ENCODE results near the gene POU3F2.

POU3F2 gene

DNA sequence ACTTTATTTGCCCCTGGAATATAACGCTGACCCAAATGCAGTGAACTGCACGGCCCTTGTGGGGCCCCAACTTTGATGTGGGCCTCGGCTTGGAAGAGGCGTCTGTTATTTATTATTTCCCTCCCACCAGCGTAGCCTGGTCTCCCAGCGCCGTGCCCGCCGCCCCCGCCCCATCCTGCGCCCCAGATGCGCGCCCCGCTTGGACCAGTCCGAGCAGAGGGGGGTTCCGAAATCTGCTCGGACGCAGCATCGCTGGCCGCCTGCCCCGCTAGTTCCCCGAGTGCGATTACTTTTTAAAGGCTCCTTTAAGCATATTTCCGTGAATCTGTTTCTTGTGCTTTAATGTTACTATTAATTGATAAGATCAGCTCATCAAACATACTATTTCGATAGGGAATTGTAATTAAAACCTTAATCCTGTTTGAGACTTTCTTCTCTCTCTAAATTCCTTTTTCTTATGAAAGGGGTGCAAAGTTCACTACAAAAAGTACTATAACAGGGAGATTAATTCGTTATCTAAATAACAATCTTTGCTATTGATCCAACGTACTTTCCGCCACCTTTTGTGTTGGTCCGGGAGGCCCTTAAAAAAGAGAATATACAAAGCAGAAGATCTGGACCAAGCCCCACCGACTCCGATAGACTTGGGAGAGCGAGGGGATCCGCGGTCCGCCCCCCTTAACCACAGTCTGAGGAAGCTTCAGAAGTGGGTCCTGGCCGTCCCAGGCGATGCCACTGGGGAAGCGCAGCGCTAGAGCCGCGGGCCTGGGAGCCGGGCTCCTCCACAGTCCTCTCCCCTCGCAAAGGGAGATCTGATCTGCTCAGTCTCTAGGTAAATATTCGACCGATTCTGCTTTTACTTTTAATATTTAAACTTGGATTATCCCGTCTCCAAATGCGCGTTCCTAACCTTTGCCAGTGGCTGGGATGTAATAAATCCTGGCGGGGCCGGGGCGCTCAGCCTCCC lies 10.2 kb downstream of the POU3F2 start:
- Mint-ChIP-seq H3K4me3 (no peak overlapping the region), H3K36me3 (ENCODE audit: low read depth) (no peaks in the 10 kb centered on the region)
- intact Hi-C loops (cut with micrococcal nuclease) = loop anchor here (1.0 to 5.0 kb wide), 4 partner anchors 275 to 1777 kb away; no protein-coding TSS in a partner anchor

DNA sequence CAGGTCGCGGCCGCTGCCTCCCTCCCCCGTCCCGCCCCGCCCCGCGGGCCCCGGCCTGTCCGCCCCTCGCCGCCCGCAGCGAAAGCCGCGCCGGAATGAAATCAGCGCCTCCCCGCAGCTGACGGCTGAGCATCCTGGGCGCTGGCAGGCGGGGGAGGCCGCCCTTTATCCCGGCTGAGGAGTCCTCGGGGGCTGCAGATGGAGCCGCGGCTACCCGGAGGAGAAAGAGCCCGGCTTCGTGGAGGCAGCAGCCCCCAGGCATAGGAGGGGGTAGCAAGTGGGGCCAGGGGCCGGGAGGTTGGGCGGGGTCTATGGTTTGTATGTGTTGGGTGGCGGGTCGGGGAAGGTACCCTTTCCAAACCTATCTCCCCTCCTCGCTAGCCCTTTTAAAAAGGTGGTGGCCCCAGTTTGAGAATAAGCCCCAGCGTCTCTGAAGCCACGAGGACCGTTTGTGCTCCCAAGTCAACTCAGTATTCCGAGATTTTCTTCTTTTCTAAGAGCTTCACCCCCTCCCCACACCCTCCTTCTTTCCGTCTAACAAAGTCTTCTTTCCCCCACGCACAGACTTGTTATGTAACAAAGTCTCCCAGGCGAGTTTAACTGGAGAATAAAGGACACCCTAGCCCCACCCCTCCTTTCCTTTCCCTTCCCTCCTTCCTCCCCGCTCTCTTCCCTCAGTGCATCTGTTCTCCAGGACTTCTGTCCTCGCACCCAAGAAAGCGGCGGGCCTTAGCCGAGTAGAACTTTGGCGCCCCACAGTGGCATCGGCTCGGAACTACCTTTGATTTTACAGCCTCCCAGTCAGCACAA lies 11.0 kb downstream of the POU3F2 start:
- intact Hi-C loops (cut with micrococcal nuclease) = loop anchor here (1.0 to 5.0 kb wide), 4 partner anchors 274 to 1778 kb away; no protein-coding TSS in a partner anchor
- H3K27ac Mint-ChIP-seq = no peak overlapping the region
- H3K27me3 Mint-ChIP-seq = peaks cover 95% of the 10 kb centered on the region
- no peaks in the 10 kb centered on the region for H3K9me3 Mint-ChIP-seq
- H3K4me3 Mint-ChIP-seq = peak overlapping the region; percentile 35
- no peaks in the 10 kb centered on the region for H3K36me3 Mint-ChIP-seq (ENCODE audit: low read depth)
- peaks cover 29% of the 10 kb centered on the region for H3K4me1 Mint-ChIP-seq (ENCODE audit: low read depth)

More for the DNA sequence above, 10.2 kb downstream of the POU3F2 start:
- Mint-ChIP-seq H3K9me3 (no peaks in the 10 kb centered on the region), H3K4me1 (ENCODE audit: low read depth) (peaks cover 29% of the 10 kb centered on the region), H3K27ac (no peak overlapping the region), H3K27me3 (peaks cover 96% of the 10 kb centered on the region)

DNA sequence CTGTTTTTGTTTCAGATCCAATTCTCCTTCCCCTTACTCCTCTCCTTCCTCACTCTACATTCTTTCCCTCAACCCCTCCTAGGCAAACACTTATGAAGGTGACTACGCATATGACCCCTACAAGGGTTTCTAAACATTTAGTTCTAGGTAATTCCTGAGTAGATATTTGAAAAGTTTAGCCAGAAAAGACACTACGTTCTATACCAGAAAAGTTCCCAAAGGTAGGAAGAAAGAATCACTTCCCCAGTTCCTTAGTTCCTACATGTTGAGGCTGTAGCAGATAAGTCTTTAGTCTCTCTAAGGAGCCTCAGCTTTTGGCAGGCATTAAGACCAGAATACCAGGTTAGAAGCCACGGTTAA lies 11.6 kb downstream of the POU3F2 start:
- no peaks in the 10 kb centered on the region for H3K36me3 Mint-ChIP-seq (ENCODE audit: low read depth)
- H3K4me1 Mint-ChIP-seq (ENCODE audit: low read depth) = peaks cover 29% of the 10 kb centered on the region
- H3K27me3 Mint-ChIP-seq = peaks cover 94% of the 10 kb centered on the region
- no peaks in the 10 kb centered on the region for H3K9me3 Mint-ChIP-seq
- H3K27ac Mint-ChIP-seq = no peak overlapping the region
- intact Hi-C loops (cut with micrococcal nuclease) = loop anchor here (5.0 kb wide), 2 partner anchors 1659 to 1779 kb away; no protein-coding TSS in a partner anchor
- no peak overlapping the region for H3K4me3 Mint-ChIP-seq

DNA sequence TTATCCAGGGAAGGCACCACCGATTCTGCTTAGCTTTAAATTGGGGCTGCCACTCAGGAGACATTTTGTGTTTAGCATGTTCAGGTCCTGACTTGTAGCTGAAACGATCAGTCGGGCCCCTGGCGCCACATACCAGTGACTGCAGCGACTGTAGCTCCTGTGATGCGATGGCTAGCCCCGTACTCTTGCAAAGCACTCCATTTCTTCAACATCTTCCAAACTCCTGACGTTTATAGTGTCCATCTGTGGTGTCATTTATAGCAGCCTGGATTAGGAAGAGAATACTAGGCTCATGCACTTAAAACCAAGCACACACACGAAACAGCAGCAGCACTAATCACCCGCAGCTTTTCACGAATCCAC lies 13.0 kb downstream of the POU3F2 start:
- H3K27me3 Mint-ChIP-seq = peaks cover 93% of the 10 kb centered on the region
- H3K27ac Mint-ChIP-seq = no peak overlapping the region
- intact Hi-C loops (cut with micrococcal nuclease) = loop anchor here (5.0 kb wide), 2 partner anchors 1660 to 1780 kb away; no protein-coding TSS in a partner anchor

DNA sequence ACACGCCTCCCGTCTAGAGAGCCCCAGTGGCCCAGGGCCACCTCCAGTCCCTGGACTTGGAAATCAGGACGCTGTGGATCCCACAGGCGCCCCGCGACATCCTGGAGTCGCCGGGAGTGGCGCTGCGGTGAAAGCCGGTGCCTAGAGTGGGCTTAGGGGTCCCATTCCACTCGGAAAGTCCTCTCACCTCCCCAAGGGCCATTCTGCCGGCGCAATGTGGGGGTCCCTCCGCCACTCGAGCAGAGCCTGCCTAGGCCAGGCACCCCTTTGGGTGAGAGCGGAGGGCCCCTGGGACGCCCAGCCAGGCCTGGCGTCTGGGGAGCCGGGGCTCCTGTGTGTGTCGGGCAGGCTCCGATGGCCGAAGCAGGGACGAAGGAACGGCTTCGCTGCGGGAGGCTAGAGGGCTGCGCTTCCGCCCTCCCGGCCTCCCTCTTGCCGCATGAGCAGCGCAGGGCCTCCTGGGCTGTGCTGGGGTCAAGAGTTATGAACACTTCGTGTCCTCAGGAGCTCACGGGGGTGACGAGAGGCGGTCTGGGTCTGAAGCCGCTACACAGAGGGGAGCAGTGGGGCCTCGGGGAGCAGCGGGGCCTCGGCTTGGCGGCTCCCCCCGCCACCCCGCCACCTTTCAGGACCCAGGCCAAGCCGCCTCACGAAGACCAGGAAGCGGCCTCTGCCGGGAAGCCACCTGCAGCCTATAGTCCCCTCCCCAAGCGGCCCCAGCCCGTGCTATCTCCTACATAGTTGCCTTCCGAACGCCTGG lies 13.6 kb downstream of the POU3F2 start:
- peak overlapping the region; percentile 56 for H3K4me3 Mint-ChIP-seq
- intact Hi-C loops (cut with micrococcal nuclease) = loop anchor here (5.0 kb wide), 2 partner anchors 1661 to 1781 kb away; no protein-coding TSS in a partner anchor

More for the DNA sequence above, 13.0 kb downstream of the POU3F2 start:
- Mint-ChIP-seq H3K36me3 (ENCODE audit: low read depth) (no peaks in the 10 kb centered on the region), H3K4me3 (no peak overlapping the region), H3K4me1 (ENCODE audit: low read depth) (peaks cover 29% of the 10 kb centered on the region), H3K9me3 (no peaks in the 10 kb centered on the region)

DNA sequence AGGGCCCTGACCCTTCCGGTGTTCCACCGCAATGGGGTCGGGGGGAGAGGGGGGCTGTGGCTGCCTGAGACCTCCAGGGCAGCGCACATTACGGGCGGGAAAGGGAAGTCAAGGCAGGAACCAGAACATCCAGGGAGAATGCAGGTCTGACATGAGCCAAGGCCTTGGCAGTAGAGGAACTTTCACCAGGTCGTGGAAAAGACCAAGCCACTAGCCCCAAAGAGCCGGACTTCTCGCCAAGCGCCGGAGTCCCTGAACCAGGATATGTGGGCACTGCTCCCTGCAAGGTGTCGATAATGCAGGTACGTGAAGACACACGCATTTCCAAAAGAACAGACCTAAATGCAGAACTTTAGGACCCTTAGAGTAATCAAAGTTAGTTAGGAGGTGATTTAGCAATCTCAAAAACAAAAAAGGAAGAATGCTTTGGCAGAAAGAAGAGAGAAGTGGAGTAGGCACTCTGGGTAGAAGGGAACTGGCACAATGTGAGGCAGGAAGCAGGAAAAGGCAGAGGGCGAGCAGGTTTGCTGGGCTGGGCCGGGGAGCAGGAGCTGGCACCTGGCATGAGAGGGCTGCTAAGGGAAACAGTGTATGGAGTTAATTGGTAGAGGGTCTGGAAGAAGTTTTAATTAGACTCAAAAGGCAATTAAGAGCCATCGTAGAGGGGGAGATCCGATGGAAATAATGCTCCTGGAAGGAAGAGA lies 14.3 kb downstream of the POU3F2 start:
- peaks cover 25% of the 10 kb centered on the region for H3K4me1 Mint-ChIP-seq (ENCODE audit: low read depth)
- H3K36me3 Mint-ChIP-seq (ENCODE audit: low read depth) = no peaks in the 10 kb centered on the region
- H3K9me3 Mint-ChIP-seq = no peaks in the 10 kb centered on the region
- H3K4me3 Mint-ChIP-seq = peak overlapping the region; percentile 56
- intact Hi-C loops (cut with micrococcal nuclease) = loop anchor here (5.0 kb wide), 2 partner anchors 1661 to 1781 kb away; no protein-coding TSS in a partner anchor
- peaks cover 83% of the 10 kb centered on the region for H3K27me3 Mint-ChIP-seq
- no peak overlapping the region for H3K27ac Mint-ChIP-seq

More for the DNA sequence above, 13.6 kb downstream of the POU3F2 start:
- H3K4me1 Mint-ChIP-seq (ENCODE audit: low read depth) = peaks cover 29% of the 10 kb centered on the region
- no peak overlapping the region for H3K27ac Mint-ChIP-seq
- peaks cover 90% of the 10 kb centered on the region for H3K27me3 Mint-ChIP-seq
- no peaks in the 10 kb centered on the region for H3K36me3 Mint-ChIP-seq (ENCODE audit: low read depth)
- no peaks in the 10 kb centered on the region for H3K9me3 Mint-ChIP-seq

DNA sequence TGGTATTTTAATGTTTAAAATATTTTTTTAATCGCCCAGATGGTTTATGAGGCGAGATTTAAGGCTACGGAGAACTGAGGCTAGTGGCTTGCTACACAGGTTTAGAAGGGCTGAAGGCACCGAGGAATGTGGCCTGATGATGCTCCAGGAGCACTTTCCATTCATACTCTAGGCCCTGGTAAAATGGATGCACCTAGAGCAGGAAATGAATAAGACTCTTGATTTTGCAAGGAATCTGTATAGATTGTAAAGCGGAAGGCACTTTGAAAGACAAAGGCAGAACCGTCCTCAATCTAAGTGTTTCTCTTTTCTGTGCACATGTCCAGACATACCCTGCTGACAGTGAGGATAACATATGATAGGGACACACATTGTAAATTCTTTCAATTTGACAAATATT lies 30.1 kb downstream of the POU3F2 start:
- intact Hi-C loops (cut with micrococcal nuclease) = no loop called here
- Mint-ChIP-seq H3K4me3 (no peak overlapping the region), H3K36me3 (ENCODE audit: low read depth) (peaks cover 7% of the 10 kb centered on the region), H3K27ac (no peak overlapping the region), H3K4me1 (ENCODE audit: low read depth) (no peaks in the 10 kb centered on the region), H3K9me3 (no peaks in the 10 kb centered on the region), H3K27me3 (no peaks in the 10 kb centered on the region)

DNA sequence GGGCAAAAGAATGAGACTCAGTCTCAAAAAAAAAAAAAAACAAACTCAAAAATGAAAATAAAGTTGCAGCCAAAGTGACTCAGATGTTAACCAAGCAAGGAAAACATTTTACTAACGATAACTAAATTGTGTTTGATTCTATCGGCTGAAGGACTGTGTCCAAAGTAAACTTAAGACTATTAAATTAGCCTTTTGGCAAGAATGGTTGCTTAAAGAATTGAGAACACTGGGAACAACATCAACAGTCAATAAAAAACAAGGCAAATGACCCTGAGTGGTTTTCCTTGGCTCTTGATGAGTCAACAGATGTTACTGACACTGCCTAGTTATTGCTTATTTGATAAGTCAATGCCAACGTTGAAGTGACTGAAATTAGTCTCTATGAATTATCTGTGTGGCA lies 36.7 kb downstream of the POU3F2 start:
- no peaks in the 10 kb centered on the region for H3K9me3 Mint-ChIP-seq
- no peak overlapping the region for H3K4me3 Mint-ChIP-seq
- H3K4me1 Mint-ChIP-seq (ENCODE audit: low read depth) = no peaks in the 10 kb centered on the region
- H3K27me3 Mint-ChIP-seq = no peaks in the 10 kb centered on the region
- peaks cover 14% of the 10 kb centered on the region for H3K36me3 Mint-ChIP-seq (ENCODE audit: low read depth)
- no peak overlapping the region for H3K27ac Mint-ChIP-seq
- intact Hi-C loops (cut with micrococcal nuclease) = no loop called here

DNA sequence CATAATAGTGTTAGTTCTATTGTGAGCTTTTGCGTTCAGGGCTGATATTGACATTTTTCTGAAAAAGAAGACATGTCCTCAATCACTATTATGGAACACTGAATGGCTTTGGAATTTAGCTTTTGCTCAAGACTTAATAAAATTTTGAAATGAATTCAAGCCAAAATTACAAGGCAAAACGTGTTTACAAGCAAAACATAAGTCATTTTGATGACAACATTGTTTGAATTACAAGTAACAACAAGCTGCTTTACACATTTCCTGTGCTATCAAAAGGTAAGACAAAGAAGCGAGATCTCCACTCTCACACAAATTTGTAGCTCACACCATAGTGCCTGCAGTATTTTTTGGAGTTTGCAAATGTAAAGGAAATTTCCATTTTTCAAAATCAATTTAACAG lies 37.4 kb downstream of the POU3F2 start:
- Mint-ChIP-seq H3K27ac (no peak overlapping the region), H3K4me3 (no peak overlapping the region), H3K9me3 (no peaks in the 10 kb centered on the region), H3K4me1 (ENCODE audit: low read depth) (no peaks in the 10 kb centered on the region), H3K36me3 (ENCODE audit: low read depth) (peaks cover 14% of the 10 kb centered on the region), H3K27me3 (no peaks in the 10 kb centered on the region)
- intact Hi-C loops (cut with micrococcal nuclease) = no loop called here

DNA sequence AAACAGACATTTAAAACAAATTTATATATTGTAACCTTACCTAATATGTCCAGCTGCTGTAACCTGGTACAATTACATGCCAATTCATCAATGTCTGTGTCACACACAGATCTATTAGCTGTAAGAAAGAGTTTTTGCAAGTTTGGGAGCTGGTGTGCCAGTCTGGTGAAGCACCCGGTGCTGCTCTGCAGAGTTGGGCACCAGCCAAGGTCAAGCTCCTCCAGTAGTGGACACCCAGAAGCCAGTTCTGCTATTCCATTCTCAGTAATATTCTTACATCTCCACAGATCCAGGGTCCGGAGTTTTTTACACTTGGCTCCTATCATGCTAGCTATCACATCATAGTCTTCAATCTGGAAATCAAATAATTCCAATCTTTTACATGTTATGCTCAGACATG lies 41.0 kb downstream of the POU3F2 start:
- Mint-ChIP-seq H3K4me1 (ENCODE audit: low read depth) (no peaks in the 10 kb centered on the region), H3K36me3 (ENCODE audit: low read depth) (peaks cover 26% of the 10 kb centered on the region), H3K27ac (no peak overlapping the region), H3K4me3 (no peak overlapping the region), H3K9me3 (no peaks in the 10 kb centered on the region), H3K27me3 (no peaks in the 10 kb centered on the region)
- intact Hi-C loops (cut with micrococcal nuclease) = no loop called here

DNA sequence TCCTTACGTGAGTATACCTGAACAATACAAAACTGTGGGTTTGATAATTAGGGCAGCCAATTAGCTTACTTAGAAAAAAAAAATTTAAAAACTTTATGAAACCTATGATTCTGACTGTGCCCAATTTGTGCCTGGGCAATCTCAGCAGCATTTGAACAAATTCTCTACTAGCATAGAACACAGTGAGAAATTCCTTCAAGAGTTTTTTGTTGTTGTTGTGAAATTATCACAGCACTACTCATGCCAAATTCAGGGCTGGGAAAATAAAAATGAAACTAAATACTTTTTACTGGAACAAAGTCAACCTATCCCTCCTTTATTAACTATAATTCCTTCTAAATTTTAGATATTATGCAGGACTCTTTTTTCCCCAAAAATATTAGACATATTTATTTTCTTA lies 42.9 kb downstream of the POU3F2 start:
- Mint-ChIP-seq H3K4me1 (ENCODE audit: low read depth) (no peaks in the 10 kb centered on the region), H3K36me3 (ENCODE audit: low read depth) (peaks cover 32% of the 10 kb centered on the region), H3K4me3 (no peak overlapping the region), H3K27ac (no peak overlapping the region), H3K9me3 (no peaks in the 10 kb centered on the region), H3K27me3 (no peaks in the 10 kb centered on the region)
- intact Hi-C loops (cut with micrococcal nuclease) = no loop called here

DNA sequence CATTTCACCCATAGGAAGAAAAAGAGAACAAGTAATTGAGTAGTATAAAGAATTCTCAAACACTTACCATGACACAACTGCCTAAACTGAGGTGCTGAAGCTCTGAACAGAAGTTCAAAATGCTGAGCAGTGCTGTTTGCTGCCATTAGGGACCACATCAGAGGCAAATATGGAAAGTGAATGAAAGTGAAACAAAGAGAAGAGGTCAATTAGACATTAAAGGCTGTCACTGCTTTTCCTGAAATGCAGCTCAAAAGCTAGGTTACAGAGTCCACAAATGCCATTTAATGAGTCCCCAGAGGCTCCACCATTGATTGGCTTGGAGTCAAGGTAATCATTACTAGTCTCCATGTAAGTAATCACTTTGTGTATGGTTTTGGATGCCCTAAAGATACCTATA lies 46.1 kb downstream of the POU3F2 start:
- intact Hi-C loops (cut with micrococcal nuclease) = no loop called here
- H3K27ac Mint-ChIP-seq = no peak overlapping the region
- no peak overlapping the region for H3K4me3 Mint-ChIP-seq
- H3K9me3 Mint-ChIP-seq = no peaks in the 10 kb centered on the region
- H3K4me1 Mint-ChIP-seq (ENCODE audit: low read depth) = no peaks in the 10 kb centered on the region
- peaks cover 46% of the 10 kb centered on the region for H3K36me3 Mint-ChIP-seq (ENCODE audit: low read depth)
- no peaks in the 10 kb centered on the region for H3K27me3 Mint-ChIP-seq

DNA sequence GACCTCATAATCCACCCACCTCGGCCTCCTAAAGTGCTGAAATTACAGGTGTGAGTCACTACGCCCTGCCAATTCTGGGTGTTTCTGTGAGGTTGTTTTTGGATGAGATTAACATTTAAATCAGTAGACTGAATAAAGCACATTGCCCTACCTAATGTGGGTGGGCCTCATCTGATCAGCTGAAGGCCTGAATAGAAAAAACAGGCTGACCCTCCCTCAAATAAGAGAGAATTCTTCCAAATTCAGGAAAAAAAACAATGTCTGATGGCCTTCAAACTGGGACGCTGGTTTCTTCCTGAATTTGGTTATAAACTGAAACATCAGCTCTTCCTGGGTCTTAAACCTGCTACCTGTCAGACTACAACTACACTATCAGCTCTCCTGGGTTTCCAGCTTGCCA lies 51.0 kb downstream of the POU3F2 start:
- Mint-ChIP-seq H3K27me3 (no peaks in the 10 kb centered on the region), H3K27ac (no peak overlapping the region), H3K4me1 (ENCODE audit: low read depth) (no peaks in the 10 kb centered on the region), H3K36me3 (ENCODE audit: low read depth) (peaks cover 41% of the 10 kb centered on the region), H3K4me3 (no peak overlapping the region), H3K9me3 (no peaks in the 10 kb centered on the region)
- intact Hi-C loops (cut with micrococcal nuclease) = no loop called here
